NCI-H1417 (cell line): ENCODE data around the gene HEATR3.

Experiments
- DNase-seq, 3 experiments: peaks; one replicate each; lab custom pipeline; 2025; lab: John Stamatoyannopoulos, UW

HEATR3 gene, protein sequence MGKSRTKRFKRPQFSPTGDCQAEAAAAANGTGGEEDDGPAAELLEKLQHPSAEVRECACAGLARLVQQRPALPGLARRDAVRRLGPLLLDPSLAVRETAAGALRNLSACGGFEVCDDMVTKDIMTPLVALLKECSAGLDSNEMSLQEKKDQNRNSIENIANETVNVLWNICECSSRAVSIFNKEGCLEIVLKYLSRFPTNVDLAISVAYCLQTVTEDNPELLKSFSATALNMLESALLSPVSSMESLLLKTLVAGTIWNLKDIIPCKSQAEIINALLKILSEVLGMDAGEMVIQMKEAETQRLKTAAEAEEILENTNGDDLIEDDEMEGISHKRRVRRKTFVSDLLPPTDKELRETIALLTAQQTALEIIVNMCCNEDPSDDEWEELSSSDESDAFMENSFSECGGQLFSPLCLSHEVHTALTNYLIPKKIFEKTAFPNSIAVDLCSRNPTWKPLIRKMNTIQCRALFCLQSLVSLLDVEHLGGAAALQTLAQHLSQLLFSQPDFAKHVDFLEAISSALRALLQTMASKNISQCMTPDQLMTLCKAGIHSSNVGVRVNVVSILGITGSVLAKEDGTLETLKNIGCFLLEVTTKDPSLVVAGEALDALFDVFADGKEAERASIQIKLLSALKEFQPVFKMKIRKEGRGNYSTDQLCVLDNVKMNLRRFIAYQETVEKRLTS

DNA sequence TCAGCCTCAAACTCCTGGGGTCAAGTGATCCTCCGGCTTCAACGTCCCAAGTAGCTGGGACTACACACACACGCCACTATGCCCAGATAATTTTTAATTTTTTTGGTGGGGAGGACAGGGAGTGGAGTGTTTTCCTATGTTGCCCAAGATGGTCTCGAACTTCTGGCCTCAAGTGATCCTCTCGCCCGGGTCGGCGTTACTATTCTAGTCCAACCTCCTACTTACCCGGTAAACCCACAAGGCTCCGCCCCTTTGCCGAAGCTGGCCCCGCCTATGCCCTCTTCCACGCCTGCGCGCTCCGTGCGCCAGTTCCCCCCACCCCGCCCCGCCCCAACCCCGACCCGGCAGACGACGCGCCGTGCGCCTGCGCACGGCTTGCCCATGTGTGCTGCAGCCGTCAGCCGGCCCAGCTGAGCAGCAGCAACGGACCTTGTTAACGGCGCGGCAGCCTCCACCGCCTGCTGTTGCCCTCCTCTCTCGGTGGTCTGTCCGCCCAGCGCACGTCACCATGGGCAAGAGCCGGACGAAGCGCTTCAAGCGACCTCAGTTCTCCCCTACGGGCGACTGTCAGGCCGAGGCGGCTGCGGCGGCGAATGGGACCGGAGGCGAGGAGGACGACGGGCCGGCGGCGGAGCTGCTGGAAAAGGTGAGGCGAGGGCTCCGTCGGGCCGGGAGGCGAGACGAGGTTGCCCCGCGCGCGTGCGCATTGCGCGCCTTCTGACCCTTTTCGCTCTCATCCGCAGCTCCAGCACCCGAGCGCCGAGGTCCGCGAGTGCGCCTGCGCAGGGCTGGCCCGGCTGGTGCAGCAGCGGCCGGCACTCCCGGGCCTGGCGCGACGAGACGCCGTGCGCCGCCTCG is at the start of gene HEATR3:
Gene HEATR3 (plus strand): TSS at position 347 of the 858 bp plus-strand sequence. CDS start 162 bp downstream, at position 509.
- DNase-seq = peak; percentile 87 to 94 (median 89)

DNA sequence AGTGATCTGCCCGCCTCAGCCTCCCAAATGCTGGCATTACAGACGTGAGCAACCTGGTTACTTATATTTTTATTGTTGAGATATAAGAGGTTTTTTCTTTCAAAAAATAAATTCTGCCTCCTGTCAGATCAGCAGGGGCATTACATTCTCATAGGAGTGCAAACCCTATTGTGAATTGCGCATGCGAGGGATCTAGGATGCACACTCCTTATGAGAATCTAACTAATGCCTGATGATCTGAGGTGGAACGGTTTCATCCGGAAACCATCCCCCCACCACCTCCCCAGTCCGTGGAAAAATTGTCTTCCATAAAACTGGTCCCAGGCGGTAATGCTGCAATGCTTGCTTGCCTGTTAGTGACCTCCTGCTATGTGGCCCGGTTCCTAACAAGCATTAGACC is 48.2 kb upstream of the HEATR3 start:
- no peak for DNase-seq

DNA sequence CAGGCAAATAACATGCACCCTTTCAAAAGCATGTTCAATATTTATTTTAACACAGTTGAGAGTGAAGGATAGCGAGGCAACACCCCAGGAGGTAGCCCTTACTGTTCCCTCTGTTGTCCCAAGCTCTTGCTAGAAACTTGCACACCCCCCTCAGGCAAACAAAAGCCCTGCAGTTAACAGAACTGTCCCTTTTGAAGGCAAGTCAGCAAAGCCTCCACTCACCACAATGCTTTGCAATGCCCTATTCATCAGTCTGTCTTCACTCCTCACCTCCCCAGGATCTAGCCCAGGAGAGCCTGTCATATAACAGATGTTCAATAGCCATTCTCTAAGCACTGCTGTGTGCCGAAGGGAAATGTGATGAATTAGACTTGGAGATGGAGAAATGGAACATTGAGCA is 44.2 kb upstream of the HEATR3 start:
- DNase-seq = peak in 1 of 3 experiments; percentile 20

DNA sequence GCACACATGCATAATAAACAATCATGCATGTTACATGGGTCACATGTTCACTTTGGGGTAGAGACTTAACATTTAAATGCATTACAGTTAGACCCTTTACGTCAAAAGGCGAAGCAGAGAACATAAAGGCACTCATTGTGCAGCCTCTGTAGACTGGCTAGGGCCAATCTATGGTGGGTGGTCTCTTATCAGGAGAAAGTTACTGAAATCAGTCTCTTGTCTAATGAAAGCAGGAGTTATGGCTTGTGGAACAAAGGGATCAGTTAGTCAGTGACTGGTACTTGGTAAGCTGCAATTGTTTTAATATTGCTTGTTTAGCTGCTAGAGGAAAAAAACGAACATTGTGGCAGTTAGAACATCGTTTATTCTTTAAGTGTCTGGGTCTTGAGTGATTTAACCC is 42.1 kb upstream of the HEATR3 start:
- no peak for DNase-seq

DNA sequence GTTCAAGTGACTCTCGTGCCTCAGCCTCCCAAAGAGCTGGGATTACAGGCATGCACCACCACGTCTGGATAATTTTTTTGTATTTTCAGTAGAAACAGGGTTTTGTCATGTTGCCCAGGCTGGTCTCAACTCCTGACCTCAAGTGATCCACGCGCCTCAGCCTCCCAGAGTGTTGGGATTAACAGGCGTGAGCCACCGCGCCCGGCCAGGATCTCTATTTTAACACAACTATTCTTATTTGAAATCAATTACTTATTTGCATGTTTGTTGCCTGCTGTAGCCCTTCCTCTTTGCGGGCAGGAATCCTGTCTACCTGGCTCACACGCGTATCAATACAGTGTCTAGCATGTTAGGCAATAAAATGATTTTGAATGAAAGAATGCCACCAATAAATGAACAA is 41.6 kb upstream of the HEATR3 start:
- no peak for DNase-seq

DNA sequence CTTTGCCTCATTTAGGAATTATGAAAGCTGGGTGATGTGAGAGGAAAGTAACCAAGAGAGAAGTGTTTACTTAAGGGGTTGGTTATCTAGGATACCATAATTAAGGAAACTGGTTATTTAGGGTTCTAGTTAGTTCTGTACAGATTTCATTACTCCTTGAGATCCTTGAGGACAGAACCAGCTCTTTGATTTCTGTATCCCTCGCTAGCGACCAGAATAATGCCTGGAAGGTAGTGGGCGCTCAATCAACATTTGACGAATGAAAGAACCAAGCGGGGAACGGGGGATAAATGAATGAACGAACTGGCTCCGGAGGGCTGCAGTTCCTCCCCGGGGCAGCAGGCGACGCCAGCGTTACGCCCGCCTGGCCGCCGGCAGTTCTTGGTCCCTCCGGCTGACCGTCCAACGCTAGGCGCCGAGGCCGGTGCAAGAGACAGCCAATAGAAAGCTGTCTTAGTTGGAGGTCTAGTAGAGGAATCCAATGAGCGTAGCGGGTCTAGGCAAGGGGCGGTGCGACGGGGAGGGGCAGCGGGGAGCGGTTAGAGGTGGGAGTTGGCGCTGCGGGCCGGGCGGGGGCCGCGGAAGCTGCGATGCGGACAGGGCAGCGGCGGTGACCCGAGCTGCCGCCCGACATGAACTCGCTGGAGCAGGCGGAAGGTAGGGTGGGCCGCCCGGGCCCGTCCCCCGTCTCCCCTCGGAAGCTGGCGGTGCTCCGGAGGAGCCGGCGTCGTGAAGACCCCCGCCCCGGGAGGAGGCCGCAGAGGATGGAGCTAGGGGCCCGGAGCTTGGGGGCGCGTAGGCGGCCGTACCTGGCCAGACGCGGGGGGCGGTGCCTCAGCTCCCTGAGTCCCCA is 40.9 kb upstream of the HEATR3 start, which contains the start of gene CNEP1R1:
Gene CNEP1R1 (plus strand): TSS at position 542 of the 853 bp plus-strand sequence. CDS start 91 bp downstream, at position 633.
- DNase-seq = peak; percentile 88 to 98 (median 95)

DNA sequence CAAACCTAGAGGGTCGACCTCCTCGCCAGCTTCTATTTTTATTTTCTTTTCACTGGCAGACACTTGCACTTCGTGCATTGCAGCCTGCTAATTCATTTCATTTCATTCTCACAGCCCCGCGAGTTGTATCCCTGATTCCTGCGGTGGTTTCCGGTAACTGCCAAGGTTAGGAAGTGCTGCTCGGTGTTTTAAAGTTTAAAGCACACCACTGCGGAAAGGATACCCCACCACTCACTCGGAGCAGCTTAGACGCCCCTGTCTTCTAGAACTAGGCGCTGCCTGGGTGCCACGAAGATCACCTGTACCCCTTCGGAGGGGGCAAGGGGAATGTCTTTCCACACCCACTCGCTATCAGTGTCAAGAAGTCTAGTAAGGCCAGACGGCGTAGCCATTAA is 40.2 kb upstream of the HEATR3 start:
- peak in 2 of 3 experiments; percentile 69 to 78 for DNase-seq

DNA sequence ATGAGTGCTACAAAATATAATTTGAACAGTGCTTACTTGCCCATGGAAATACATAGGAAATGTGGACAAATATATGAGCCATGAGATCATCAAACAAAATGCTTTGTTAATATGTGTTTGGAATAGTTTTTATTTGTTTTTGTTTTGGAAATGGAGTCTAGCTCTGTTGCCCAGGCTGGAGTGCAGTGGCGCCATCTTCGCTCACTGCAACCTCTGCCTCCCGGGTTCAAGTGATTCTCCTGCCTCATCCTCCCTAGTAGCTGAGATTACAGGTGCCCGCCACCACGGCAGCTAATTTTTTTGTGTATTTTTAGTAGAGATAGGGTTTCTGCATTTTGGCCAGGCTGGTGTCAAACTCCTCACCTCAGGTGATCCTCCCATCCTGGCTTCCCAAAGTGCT is 37.9 kb upstream of the HEATR3 start:
- no peak for DNase-seq

DNA sequence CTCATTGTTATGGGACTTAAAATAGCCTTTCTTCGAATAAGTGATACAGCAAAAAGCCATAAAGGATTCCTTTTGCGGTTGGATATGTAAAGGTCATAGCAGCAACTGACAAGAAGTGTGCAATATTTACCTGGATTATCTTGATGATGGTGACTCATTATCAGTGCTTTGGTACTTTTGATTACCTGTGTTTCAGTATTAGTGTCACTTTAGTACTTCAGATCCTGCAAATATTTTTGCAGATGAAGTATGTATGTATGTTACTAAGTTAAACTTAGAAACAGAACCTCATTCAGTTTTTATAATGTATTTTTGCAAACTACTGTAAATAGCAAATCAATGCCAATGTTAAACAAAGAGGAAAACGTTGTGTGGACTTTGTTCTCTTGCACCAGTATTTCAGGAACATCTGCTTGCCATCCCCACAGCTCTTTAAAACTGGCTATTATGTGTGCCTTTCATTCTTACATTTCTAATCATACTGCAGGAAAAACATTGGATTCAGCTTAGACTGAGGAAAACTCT is 30.2 kb upstream of the HEATR3 start:
- no peak for DNase-seq

DNA sequence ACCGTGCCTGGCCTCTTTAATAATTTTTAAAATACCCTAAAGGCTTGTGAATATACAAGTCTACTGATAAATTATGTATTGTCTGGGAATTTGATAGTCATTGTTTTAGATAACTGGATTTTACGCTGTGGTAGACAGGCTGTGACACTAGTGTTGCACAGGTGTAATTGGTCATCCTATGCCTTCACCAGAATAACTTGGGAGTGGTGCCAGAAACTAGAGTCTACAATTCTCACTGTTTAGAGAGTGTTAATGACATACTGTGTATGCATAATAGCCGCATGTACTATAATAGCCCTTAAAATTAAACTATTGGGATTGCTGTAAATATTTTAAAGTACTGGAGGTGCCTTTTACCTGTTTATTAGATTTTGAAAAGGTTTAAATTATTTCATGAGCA is 29.3 kb upstream of the HEATR3 start:
- DNase-seq = peak in 1 of 3 experiments; percentile 28

DNA sequence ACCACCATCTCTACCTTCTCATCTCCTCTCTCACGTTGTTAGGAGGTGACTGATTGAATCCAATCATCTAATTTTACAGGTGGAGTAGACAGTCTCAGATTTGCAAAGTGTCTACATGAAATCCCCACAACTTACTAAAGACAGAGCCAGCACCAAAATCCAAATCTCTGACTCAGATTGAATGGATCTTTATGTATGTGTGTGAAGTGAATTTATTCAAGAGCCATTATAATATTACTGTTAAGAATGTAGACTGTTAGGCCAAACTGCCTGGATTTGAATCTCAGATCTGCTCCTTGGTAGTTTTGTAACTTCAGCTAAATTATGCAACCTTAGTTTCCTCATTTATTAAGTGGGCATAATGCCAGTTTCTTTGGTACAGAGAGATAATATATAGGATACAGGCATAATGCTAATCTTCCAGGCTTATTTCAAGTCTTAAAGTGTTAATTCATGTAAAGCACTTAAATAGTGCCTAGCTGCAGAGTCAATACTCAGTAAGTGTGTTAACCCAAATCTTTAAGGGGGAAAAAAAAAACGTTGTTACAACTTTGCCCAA is 28.0 kb upstream of the HEATR3 start:
- DNase-seq = no peak

DNA sequence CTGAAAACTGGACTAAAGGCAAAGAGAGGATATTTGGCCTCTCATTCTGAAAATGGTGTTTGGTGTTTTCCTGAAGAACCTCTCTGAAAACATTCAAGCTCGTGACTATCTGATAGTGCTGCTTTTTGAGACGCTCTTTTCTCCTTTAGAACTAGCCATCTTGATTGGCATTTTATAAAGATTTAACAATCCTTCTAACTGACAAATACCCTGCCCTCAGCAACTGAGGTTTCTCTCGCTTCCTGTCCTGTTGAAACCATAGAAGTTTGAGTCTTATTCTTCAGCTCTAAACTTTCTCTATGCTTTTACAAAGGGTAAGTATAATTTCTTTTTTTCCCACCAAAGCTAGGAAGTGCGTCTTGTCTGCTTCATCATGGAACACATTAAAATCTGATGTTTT is 27.5 kb upstream of the HEATR3 start:
- no peak for DNase-seq

DNA sequence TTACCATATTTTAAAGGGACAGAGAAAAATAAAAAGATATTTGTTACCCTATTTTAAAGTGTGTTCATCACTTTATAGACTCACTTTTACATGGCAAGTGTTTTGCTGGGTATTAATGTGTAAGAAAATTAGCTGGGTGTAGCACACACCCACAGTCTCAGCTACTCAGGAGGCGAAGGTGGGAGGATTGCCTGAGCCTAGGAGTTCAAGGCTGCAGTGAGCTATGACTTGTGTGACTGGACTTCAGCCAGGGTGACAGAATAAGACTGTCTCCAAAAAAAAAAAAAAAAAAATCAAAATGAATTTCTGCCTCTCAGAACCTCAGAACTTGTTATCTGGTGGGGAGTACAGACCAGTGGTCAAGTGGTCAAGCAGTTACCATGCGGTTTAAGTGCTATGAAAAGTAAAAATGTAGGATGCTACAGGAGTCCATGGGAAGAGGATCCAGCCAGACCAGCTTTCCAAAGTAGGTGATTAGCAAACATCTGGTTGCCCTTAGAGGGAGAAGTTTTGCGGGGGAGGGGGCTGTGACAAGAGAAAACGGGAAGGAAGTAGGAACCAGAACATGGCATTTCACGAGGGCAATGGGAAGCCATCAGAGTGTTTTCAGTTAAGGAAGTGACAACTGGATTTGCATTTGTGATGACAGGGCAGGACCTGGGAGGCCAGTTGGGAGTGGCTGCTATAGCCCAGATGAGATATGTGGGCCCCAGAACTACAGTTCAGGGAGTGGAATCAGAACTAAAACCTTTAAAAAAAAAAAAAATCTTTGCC is 26.8 kb upstream of the HEATR3 start:
- no peak for DNase-seq

DNA sequence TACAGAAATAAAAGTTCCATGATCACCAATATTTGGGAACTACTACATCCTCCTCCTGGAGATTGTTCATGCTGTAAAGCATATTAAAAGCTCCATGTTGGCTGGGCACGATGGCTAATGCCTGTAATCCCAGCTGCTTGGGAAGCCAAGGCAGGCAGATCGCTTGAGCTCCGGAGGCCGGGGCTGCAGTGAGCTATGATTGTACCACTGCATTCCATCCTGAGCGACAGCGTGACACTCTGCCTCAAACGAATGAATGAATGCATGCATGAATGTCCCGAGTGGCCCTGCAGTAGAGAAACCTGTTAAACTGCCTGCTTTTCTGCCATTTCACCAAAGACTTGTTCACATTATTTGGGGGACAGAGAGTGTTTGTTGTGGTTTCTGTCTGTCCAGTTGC is 25.8 kb upstream of the HEATR3 start:
- no peak for DNase-seq

DNA sequence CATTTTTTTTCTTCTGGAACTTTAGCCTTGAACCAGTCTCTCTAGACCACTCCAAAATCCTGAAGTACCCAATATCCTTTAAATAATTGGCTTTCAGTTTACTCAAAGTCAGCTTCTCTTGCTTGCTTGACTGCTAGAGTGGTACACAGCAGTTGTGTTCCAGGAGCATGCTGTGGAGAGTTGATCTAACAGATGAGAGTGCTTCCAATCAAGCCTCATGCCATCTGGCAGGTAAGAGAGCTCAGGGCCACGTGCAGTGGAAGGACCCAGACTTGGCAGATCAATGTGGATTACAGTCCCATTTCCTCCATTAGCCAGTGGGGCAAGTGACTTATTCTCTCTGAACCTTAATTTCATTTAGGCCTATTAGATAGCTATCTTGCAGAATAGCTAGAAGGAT is 25.1 kb upstream of the HEATR3 start:
- no peak for DNase-seq

DNA sequence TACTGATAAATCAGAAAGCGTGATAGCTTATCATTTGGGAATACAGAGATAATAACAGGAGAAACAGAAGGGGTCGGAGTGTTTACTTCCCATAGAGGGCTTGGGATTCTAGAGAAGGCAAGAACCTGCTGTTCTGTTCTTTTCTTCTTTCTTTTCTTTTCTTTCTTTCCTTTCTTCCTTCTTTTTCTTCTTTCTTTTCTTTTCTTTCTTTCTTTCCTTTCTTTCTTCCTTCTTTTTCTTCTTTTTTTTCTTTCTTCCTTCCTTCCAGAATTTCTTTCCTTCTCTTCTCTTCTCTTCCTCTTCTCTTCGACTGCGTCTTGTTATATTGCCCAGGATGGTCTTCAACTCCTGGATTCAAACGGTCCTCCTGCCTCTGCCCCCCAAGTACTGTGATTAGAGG is 22.4 kb upstream of the HEATR3 start:
- DNase-seq = no peak

DNA sequence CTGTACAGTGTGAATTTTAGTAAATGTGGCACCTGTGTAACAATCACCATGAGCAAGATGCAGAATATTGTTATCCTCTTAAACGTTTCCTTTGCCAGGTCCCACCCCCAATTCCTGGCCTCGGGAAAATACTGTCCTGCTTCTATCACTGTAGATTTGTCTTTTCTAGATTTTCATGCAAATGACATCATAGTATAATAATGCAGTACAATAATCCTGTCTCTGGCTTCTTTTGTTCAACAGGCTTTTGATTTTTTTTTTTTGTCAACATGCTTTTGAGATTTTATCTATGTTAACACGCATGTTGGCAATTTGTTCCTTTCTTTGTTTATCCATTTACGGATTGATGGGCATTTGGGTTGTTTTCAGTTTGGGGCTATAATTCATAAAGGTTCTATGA is 20.4 kb upstream of the HEATR3 start:
- DNase-seq = no peak

DNA sequence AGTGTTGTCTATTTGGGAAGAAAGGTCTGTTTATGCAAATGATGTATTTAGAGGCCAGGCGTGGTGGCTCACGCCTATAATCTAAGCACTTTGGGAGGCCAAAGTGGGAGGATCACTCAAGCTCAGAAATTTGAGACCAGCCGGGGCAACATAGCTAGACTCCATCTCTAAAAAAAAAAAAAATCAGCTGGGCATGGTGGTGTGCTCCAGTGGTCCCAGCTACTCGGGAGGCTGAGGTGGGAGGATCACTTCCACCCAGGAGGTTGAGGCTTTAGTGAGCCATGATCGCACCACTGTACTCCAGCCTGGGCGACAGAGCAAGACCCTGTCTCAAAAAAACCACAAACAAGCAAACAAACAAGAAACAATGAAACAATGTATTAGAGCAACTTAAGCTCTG is 18.9 kb upstream of the HEATR3 start:
- DNase-seq = no peak

DNA sequence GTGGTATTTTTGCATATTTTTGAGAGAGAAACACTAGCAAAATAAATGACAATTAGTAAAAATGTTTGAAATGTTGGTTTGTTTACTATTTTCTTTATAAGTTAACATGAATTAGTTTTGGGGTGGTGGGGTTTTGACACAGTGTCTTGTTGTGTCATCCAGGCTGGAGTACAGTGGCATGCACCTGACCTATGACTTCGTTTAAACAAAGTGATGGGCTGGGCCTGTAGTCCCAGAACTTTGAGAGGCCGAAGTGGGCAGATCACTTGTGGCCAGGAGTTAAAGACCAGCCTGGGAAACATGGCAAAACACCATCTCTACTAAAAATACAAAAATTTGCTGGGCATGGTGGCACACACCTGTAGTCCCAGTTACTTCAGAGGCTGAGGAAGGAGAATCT is 17.9 kb upstream of the HEATR3 start:
- no peak for DNase-seq

DNA sequence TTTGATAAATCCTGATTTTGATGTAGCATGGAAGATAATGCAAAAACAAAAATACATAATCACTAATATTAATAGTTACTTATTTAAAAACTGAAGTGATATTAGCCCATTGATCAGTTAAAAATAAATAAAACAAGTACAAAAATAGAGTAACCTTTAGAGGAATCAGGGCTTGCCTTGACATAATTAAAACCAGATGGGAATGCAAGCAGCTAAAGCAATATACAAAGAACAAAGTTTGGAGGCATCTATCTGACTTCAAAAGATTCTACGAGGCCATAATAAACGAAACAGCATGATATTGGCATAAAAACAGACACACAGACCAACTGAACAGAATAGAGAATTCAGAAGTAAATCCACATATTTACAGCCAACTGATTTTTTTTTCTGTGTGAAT is 15.0 kb upstream of the HEATR3 start:
- no peak for DNase-seq
